Bronchial epithelial cell (primary cell): ENCODE data around the gene VSX2. TPM values are rescaled to one million over a fixed set of nuclear protein-coding genes. Genes with fewer than 3 reads are reported as not detected.

Experiments used
- DNase-seq: peaks from one replicate; pipeline ENCODE4 v3.0.0-alpha.2; 2010; ENCODE audit warnings: low read depth
- FAIRE-seq: peaks from 2 replicates; lab custom pipeline; 2011; peaks lifted over from hg19 to GRCh38; lab: Jason Lieb, UNC
- H3K27me3 ChIP-seq: 2 replicates; pipeline ENCODE4 v1.5.1; 2011; ENCODE audit warnings: low read length; ENCODE audit not compliant: control insufficient read depth, insufficient read depth
- H3K36me3 ChIP-seq: 2 replicates; pipeline ENCODE4 v1.5.1; 2011; ENCODE audit warnings: low read length; ENCODE audit not compliant: control insufficient read depth, insufficient read depth
- H3K4me3 ChIP-seq: 2 replicates; pipeline ENCODE4 v1.5.1; 2011; ENCODE audit warnings: mild to moderate bottlenecking, low read depth, low read length, control low read depth
- total RNA-seq: library from RNA; depleted of rRNA; stranded (reverse); fragments of >200 nt; gene quantifications from 2 replicates; pipeline ENCODE4 v1.2.1, GENCODE V29; 2014
- TF ChIP-seq, protein P1 (sequence below): IDR thresholded peaks from 2 replicates; pipeline ENCODE4 v1.5.1; 2011; ENCODE audit warnings: mild to moderate bottlenecking, moderate library complexity, low read length, control low read depth, inconsistent platforms; ENCODE audit not compliant: insufficient read depth, severe bottlenecking

VSX2 gene
- total RNA-seq, 1 donor from 2014 or later = not detected

DNA sequence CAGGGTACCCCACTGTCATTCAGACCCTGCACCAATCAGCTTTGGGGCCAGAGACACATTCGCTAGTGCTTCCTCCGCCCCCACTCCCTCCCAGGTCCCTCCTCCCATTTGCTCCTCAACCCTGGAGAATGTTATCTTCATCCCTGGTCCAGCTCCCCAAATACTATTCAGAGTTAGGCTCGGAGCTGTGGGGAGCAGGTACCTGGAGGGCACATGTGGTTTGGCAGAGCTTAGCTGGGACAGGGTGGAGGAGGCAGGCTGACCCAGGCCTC is 19.5 kb downstream of the VSX2 start:
- FAIRE-seq = no peak
- TF ChIP-seq, protein P1, sequence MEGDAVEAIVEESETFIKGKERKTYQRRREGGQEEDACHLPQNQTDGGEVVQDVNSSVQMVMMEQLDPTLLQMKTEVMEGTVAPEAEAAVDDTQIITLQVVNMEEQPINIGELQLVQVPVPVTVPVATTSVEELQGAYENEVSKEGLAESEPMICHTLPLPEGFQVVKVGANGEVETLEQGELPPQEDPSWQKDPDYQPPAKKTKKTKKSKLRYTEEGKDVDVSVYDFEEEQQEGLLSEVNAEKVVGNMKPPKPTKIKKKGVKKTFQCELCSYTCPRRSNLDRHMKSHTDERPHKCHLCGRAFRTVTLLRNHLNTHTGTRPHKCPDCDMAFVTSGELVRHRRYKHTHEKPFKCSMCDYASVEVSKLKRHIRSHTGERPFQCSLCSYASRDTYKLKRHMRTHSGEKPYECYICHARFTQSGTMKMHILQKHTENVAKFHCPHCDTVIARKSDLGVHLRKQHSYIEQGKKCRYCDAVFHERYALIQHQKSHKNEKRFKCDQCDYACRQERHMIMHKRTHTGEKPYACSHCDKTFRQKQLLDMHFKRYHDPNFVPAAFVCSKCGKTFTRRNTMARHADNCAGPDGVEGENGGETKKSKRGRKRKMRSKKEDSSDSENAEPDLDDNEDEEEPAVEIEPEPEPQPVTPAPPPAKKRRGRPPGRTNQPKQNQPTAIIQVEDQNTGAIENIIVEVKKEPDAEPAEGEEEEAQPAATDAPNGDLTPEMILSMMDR = no peak

DNA sequence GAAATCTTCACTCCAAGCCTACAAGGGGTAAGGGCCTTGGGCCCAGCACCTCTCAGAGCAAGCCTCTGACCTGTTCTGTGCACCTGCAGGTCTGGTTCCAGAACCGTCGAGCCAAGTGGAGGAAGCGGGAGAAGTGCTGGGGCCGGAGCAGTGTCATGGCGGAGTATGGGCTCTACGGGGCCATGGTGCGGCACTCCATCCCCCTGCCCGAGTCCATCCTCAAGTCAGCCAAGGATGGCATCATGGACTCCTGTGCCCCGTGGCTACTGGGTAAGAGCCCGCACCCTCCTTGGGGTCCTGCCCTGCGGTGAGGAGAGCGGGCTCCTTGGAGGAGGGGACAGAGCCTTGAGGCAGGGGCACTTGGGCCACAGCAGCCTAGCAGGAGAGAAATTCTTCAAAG is 20.3 kb downstream of the VSX2 start:
- no peaks in the 10 kb centered on the region for H3K36me3 ChIP-seq
- peaks cover 10% of the 10 kb centered on the region for H3K27me3 ChIP-seq
- H3K4me3 ChIP-seq = no peak overlapping the region
- FAIRE-seq (no peak), DNase-seq (no peak)
- TF ChIP-seq, protein P1 = no peak

More for the DNA sequence above, 19.5 kb downstream of the VSX2 start:
- H3K4me3 ChIP-seq = no peak overlapping the region
- no peaks in the 10 kb centered on the region for H3K36me3 ChIP-seq
- DNase-seq = no peak
- peaks cover 10% of the 10 kb centered on the region for H3K27me3 ChIP-seq

DNA sequence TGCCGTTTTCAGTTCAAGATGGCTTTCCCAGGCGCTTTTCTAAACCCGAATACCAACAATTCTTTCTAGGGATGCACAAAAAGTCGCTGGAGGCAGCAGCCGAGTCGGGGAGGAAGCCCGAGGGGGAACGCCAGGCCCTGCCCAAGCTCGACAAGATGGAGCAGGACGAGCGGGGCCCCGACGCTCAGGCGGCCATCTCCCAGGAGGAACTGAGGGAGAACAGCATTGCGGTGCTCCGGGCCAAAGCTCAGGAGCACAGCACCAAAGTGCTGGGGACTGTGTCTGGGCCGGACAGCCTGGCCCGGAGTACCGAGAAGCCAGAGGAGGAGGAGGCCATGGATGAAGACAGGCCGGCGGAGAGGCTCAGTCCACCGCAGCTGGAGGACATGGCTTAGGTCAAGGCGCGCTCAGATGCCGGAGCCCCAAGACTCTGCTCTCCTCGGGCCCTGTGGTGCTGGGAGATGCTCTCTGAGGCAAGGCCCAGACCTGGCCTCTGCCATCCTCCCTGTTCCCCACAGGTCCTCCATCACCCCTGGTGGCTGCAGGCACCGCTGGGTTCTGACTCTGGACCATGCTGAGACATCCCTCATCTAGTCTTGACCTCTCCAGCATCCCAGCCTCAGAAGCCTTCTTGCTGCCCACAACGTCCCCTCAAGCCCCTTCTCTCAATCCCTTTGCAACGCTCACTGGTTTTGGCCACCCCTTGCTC is 21.4 kb downstream of the VSX2 start:
- DNase-seq (no peak), FAIRE-seq (no peak)

DNA sequence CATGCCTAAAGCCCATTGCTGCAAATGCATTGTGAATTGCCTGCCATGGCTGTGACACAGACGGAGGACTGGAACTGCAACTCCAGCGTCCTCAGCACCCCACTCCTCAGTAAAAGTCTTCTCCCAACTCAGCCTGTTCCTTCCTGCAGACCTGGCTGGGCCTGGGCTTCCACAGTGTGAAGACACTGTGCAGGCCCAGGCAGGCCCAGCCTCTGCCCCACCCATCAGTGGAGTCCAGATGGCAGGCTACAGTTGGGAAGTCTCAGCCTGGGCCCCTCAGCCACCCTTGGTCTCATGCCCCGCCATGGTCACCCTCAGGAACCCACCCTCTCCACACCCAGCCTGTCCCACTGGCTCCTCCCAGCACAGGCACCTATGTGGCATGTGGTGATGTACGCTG is 22.0 kb downstream of the VSX2 start:
- Histone ChIP-seq H3K4me3 (no peak overlapping the region), H3K27me3 (peaks cover 7% of the 10 kb centered on the region), H3K36me3 (no peaks in the 10 kb centered on the region)
- DNase-seq (peak; percentile 48), FAIRE-seq (no peak)
- TF ChIP-seq, protein P1 = no peak

More for the DNA sequence above, 21.4 kb downstream of the VSX2 start:
- Histone ChIP-seq H3K27me3 (peaks cover 7% of the 10 kb centered on the region), H3K36me3 (no peaks in the 10 kb centered on the region), H3K4me3 (no peak overlapping the region)
- TF ChIP-seq, protein P1 = no peak

DNA sequence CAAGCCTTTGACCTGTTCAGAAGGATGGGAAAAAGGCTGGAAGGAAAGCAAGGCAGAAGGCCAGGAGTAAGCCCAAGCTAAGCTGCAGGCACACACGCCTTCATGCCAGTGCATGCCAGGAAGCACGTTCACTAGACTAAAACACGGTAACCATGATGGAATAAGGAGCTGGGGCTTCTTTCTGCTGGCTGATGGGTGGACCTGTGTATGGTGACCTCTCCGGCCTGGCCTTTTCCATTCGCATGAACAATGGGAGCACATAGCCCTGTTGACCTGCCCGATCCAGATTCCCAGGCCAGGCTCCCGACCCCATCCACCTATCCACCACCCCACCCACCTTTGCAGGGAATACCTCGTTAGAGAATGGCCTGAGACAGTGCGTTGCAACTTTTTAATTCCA is 22.8 kb downstream of the VSX2 start:
- H3K27me3 ChIP-seq = peaks cover 7% of the 10 kb centered on the region
- FAIRE-seq = peak; percentile 66
- H3K36me3 ChIP-seq = no peaks in the 10 kb centered on the region
- TF ChIP-seq, protein P1 = no peak
- DNase-seq = no peak
- no peak overlapping the region for H3K4me3 ChIP-seq

DNA sequence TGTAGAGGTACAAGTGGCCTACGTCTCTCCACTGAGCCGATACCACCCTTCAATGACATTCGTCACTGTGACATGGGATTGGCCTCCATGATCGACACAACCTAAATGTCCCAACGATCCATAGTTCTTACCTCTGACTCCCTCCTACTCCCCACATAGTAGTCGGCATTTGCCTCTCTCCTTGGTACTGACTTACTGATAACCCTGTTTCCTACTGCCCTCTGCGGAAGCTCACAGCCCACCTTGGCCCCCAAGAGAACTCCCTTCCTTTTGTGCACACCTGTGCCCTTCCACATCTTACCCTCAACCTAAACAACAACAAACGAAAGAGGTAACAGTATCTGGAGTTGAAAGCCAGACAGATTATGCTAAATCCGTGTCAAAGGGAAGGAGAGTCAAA is 23.9 kb downstream of the VSX2 start:
- H3K4me3 ChIP-seq = no peak overlapping the region
- H3K27me3 ChIP-seq = peaks cover 5% of the 10 kb centered on the region
- TF ChIP-seq, protein P1 = no peak
- no peaks in the 10 kb centered on the region for H3K36me3 ChIP-seq
- FAIRE-seq = peak; percentile 28
- DNase-seq = no peak
